ENCODE measurements around the gene RAF1. TPM values are rescaled to one million over a fixed set of nuclear protein-coding genes. Genes with fewer than 3 reads are reported as not detected.

The RAF1 gene
- total and polyA plus RNA-seq, 2 donors (not counting 1 experiment from before 2014, with no cell fraction given), result 84.3 to 126 TPM

DNA sequence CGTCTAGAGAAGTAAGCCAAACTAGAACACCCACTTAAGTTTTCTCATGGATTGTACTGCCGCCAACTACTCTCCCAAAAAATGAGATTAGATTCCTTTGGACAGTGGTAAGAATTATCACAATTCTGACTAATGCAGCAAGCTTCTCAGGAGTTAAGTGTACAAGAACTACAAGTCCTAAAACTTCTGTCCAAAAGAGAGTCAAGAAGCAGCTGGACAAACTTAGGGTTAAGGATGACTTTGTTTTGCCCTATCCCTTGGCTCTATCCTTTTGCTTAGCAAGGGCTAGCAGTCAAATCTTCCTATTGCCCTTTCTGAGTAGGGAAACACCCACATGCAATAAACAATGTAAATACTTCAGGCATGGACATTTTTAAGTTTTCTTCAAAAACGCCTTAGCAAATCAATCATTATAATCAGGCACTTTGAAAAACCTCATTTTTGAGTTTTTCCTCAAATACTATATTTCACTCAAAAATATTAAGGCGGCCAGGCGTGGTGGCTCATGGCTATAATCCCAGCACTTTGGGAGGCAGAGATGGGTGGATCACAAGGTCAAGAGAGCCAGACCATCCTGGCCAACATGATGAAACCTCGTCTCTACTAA lies 19.5 kb downstream of the RAF1 start:
- Histone ChIP-seq H3K4me3 (ENCODE audit: control extremely low read depth in 1 of 5, extremely low read depth in 1 of 5, insufficient read depth in 1 of 5, low read depth in 2 of 5, low read length in 4 of 5) (no peak overlapping the region), H3K9ac (ENCODE audit: low read length) (no peak overlapping the region), H3K36me3 (replicated peaks in 1 of 2; ENCODE audit: control extremely low read depth in 1 of 2, control insufficient read depth in 1 of 2, extremely low read depth in 1 of 2, insufficient read depth in 2 of 2, low read length in 1 of 2) (no peaks in the 10 kb centered on the region), H3K4me2 (replicated peaks; ENCODE audit: low read depth, low read length, poor library complexity, severe bottlenecking) (no peak overlapping the region), H3K9me3 (ENCODE audit: control extremely low read depth in 1 of 3, control insufficient read depth in 2 of 3, insufficient read depth in 1 of 3, low read length in 2 of 3) (no peaks in the 10 kb centered on the region), H3K27ac (ENCODE audit: low read length in 2 of 2) (no peak overlapping the region), H3K79me2 (ENCODE audit: control insufficient read depth, insufficient read depth, low read length) (peaks cover 88% of the 10 kb centered on the region), H3K27me3 (replicated peaks in 1 of 4; ENCODE audit: control extremely low read depth in 1 of 4, control insufficient read depth in 3 of 4, insufficient read depth in 4 of 4, low read length in 3 of 4) (no peaks in the 10 kb centered on the region), H3K4me1 (ENCODE audit: control insufficient read depth in 2 of 2, insufficient read depth in 2 of 2, low read length in 2 of 2) (peaks cover 4 to 19% of the 10 kb centered on the region in 2 donors), H4K20me1 (ENCODE audit: control insufficient read depth, insufficient read depth, low read length, poor library complexity, severe bottlenecking) (peaks cover 67% of the 10 kb centered on the region), H2AFZ (ENCODE audit: insufficient read depth, low read depth, low read length, poor library complexity, severe bottlenecking) (no peak overlapping the region)
- Mint-ChIP-seq H3K9me3 (ENCODE audit: insufficient read depth) (no peaks in the 10 kb centered on the region), H3K27ac (no peak overlapping the region), H3K4me3 (no peak overlapping the region), H3K4me1 (peaks cover 48% of the 10 kb centered on the region), H3K27me3 (no peaks in the 10 kb centered on the region)
- TF ChIP-seq CTCF (IDR thresholded peaks at IDR 0.05) (no peak), EZH2 (IDR thresholded peaks at IDR 0.05; ENCODE audit: borderline replicate concordance, insufficient read depth, low read depth, low read length, poor library complexity, severe bottlenecking) (no peak)
- ATAC-seq (ENCODE audit: low read depth), result no peak
- intact Hi-C loops (cut with micrococcal nuclease), result no loop called here
- POLR2A ChIA-PET, result no interaction called here
- CTCF ChIA-PET, result no interaction called here
- 93% methylated on average over 3 of the region's 6 CpGs for WGBS (ENCODE audit: insufficient coverage)
- DNase-seq, result no peak

GRCh38 chr3:12643724-12644123 lies 20.2 kb downstream of the RAF1 start:
- CTCF ChIA-PET, result no interaction called here
- no CpG with 5 or more reads among the region's 1 CpG for WGBS (ENCODE audit: insufficient coverage)

More at GRCh38 chr3:12643724-12644123, 20.2 kb downstream of the RAF1 start:
- no peak overlapping the region for H3K27ac Mint-ChIP-seq
- H3K27me3 ChIP-seq (replicated peaks in 1 of 4; ENCODE audit: control extremely low read depth in 1 of 4, control insufficient read depth in 3 of 4, insufficient read depth in 4 of 4, low read length in 3 of 4), result no peaks in the 10 kb centered on the region
- H3K4me2 ChIP-seq (replicated peaks; ENCODE audit: low read depth, low read length, poor library complexity, severe bottlenecking), result no peak overlapping the region
- peaks cover 4 to 19% of the 10 kb centered on the region in 2 donors for H3K4me1 ChIP-seq (ENCODE audit: control insufficient read depth in 2 of 2, insufficient read depth in 2 of 2, low read length in 2 of 2)
- H3K4me3 Mint-ChIP-seq, result no peak overlapping the region
- H3K27me3 Mint-ChIP-seq, result no peaks in the 10 kb centered on the region
- peaks cover 87% of the 10 kb centered on the region for H3K79me2 ChIP-seq (ENCODE audit: control insufficient read depth, insufficient read depth, low read length)
- POLR2A ChIA-PET, result no interaction called here
- H4K20me1 ChIP-seq (ENCODE audit: control insufficient read depth, insufficient read depth, low read length, poor library complexity, severe bottlenecking), result peaks cover 66% of the 10 kb centered on the region
- H3K27ac ChIP-seq (ENCODE audit: low read length in 2 of 2), result no peak overlapping the region
- H3K9me3 ChIP-seq (ENCODE audit: control extremely low read depth in 1 of 3, control insufficient read depth in 2 of 3, insufficient read depth in 1 of 3, low read length in 2 of 3), result no peaks in the 10 kb centered on the region
- peaks cover 52% of the 10 kb centered on the region for H3K4me1 Mint-ChIP-seq
- H2AFZ ChIP-seq (ENCODE audit: insufficient read depth, low read depth, low read length, poor library complexity, severe bottlenecking), result no peak overlapping the region
- H3K9ac ChIP-seq (ENCODE audit: low read length), result no peak overlapping the region
- ATAC-seq (ENCODE audit: low read depth), result no peak
- intact Hi-C loops (cut with micrococcal nuclease), result no loop called here
- no peaks in the 10 kb centered on the region for H3K9me3 Mint-ChIP-seq (ENCODE audit: insufficient read depth)
- H3K36me3 ChIP-seq (replicated peaks in 1 of 2; ENCODE audit: control extremely low read depth in 1 of 2, control insufficient read depth in 1 of 2, extremely low read depth in 1 of 2, insufficient read depth in 2 of 2, low read length in 1 of 2), result no peaks in the 10 kb centered on the region
- no peak for TF ChIP-seq EZH2 (IDR thresholded peaks at IDR 0.05; ENCODE audit: borderline replicate concordance, insufficient read depth, low read depth, low read length, poor library complexity, severe bottlenecking)
- TF ChIP-seq CTCF (IDR thresholded peaks at IDR 0.05), result no peak
- DNase-seq, result no peak
- H3K4me3 ChIP-seq (ENCODE audit: control extremely low read depth in 1 of 5, extremely low read depth in 1 of 5, insufficient read depth in 1 of 5, low read depth in 2 of 5, low read length in 4 of 5), result no peak overlapping the region

Measured in B cell (primary cell).